Stomach (tissue), 4 donors: ENCODE data around the gene CDK2AP2.

ENCODE experiments used
- POLR2A ChIP-seq, 4 donors: fragments of 450-650 bp; IDR thresholded peaks; one replicate each; pipeline ENCODE4 v1.6.1; 2016; ENCODE audit warnings: antibody characterized with exemption in 4 of 4, control low read depth in 2 of 4, mild to moderate bottlenecking in 1 of 4, moderate library complexity in 1 of 4
- POLR2AphosphoS5 ChIP-seq, 3 donors: sonication (generic); formaldehyde crosslinking; IDR thresholded peaks; one replicate each; pipeline ENCODE4 v1.6.1; 2016; ENCODE audit warnings: antibody characterized with exemption in 3 of 3
- TF ChIP-seq, protein P1 (sequence below), 7 experiments: fragments of 450-650 bp in 4 of 7; fragments of 200-600 bp in 3 of 7; sonication (generic) in 3 of 7; IDR thresholded peaks; one replicate each; pipeline ENCODE4 v1.5.1; 2016 to 2019; ENCODE audit warnings: antibody characterized with exemption in 7 of 7, control low read depth in 2 of 7, mild to moderate bottlenecking in 1 of 7

DNA sequence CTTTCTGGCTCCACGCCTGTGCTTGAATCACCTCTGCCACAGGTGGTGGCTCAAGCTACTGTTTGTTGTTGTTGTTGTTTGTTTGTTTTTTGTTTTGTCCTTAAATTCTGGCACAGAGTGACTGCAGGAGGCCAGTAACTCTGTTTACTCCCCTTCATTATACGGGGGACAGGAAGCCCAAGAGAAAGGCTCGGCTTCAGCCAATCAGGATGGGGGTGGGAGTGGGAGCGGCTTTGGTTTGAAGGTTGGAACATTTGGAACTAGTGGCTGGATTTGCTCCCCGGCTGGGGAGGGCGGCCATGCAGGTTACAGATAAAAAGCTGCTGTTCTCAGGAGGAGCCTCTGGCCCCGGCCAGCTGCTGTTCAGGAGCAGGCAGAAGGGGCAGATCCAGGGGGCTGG lies 35.0 kb upstream of the CDK2AP2 start:
- TF ChIP-seq, protein P1, sequence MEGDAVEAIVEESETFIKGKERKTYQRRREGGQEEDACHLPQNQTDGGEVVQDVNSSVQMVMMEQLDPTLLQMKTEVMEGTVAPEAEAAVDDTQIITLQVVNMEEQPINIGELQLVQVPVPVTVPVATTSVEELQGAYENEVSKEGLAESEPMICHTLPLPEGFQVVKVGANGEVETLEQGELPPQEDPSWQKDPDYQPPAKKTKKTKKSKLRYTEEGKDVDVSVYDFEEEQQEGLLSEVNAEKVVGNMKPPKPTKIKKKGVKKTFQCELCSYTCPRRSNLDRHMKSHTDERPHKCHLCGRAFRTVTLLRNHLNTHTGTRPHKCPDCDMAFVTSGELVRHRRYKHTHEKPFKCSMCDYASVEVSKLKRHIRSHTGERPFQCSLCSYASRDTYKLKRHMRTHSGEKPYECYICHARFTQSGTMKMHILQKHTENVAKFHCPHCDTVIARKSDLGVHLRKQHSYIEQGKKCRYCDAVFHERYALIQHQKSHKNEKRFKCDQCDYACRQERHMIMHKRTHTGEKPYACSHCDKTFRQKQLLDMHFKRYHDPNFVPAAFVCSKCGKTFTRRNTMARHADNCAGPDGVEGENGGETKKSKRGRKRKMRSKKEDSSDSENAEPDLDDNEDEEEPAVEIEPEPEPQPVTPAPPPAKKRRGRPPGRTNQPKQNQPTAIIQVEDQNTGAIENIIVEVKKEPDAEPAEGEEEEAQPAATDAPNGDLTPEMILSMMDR (IDR thresholded peaks at IDR 0.05), result no peak
- TF ChIP-seq POLR2AphosphoS5 (IDR thresholded peaks at IDR 0.05) (no peak), POLR2A (IDR thresholded peaks at IDR 0.05) (no peak)
